Lower leg skin (tissue), 3 donors: ENCODE measurements around the gene NOTCH1.

ENCODE experiments used
- POLR2A ChIP-seq, 2 donors: fragments of 450-650 bp; IDR thresholded peaks; one replicate each; pipeline ENCODE4 v1.6.1; 2016 to 2017; ENCODE audit warnings: antibody characterized with exemption in 2 of 2, mild to moderate bottlenecking in 1 of 2, moderate library complexity in 1 of 2
- TF ChIP-seq, protein P1 (sequence below), 3 donors: fragments of 450-650 bp; IDR thresholded peaks; one replicate each; pipeline ENCODE4 v1.5.1; 2016; ENCODE audit warnings: antibody characterized with exemption in 3 of 3, mild to moderate bottlenecking in 3 of 3, moderate library complexity in 2 of 3

- TF ChIP-seq, protein P1, sequence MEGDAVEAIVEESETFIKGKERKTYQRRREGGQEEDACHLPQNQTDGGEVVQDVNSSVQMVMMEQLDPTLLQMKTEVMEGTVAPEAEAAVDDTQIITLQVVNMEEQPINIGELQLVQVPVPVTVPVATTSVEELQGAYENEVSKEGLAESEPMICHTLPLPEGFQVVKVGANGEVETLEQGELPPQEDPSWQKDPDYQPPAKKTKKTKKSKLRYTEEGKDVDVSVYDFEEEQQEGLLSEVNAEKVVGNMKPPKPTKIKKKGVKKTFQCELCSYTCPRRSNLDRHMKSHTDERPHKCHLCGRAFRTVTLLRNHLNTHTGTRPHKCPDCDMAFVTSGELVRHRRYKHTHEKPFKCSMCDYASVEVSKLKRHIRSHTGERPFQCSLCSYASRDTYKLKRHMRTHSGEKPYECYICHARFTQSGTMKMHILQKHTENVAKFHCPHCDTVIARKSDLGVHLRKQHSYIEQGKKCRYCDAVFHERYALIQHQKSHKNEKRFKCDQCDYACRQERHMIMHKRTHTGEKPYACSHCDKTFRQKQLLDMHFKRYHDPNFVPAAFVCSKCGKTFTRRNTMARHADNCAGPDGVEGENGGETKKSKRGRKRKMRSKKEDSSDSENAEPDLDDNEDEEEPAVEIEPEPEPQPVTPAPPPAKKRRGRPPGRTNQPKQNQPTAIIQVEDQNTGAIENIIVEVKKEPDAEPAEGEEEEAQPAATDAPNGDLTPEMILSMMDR (IDR thresholded peaks at IDR 0.05), result no peak
- TF ChIP-seq POLR2A (IDR thresholded peaks at IDR 0.05), result no peak
Measured at GRCh38 chr9:136515276-136515675, 30.6 kb downstream of the NOTCH1 start.
